Renal cortical epithelial cell (primary cell): ENCODE data around the gene DSTYK. TPM values are rescaled to one million over a fixed set of nuclear protein-coding genes. Genes with fewer than 3 reads are reported as not detected.
A peak's percentile ranks its signal among the peaks of the same experiment; 100 is the strongest.

Experiments
- DNase-seq: peaks from one replicate; pipeline ENCODE4 v3.0.0-alpha.2; 2011; ENCODE audit warnings: low read depth
- total RNA-seq: library from RNA; depleted of rRNA; stranded (reverse); fragments of >200 nt; gene quantifications from 2 replicates; pipeline ENCODE4 v1.2.3, GENCODE V29; 2014

DSTYK gene
- total RNA-seq, result 14.6 and 23.1 TPM in 2 replicates

GRCh38 chr1:205211169-205211838 lies at the start of gene DSTYK:
TSS of gene DSTYK (minus strand) at chr1:205211702. CDS start at chr1:205211535, 167 bp downstream.
- DNase-seq, result peak; percentile 85

- DNase-seq, result no peak
Measured at GRCh38 chr1:205259998-205260397, 48.5 kb upstream of the DSTYK start.

- DNase-seq, result no peak
Measured at GRCh38 chr1:205259324-205259832, 47.9 kb upstream of the DSTYK start.

GRCh38 chr1:205258719-205259118 lies 47.2 kb upstream of the DSTYK start:
- DNase-seq, result peak; percentile 33

GRCh38 chr1:205258261-205258691 lies 46.8 kb upstream of the DSTYK start:
- DNase-seq, result no peak

GRCh38 chr1:205257735-205258134 lies 46.2 kb upstream of the DSTYK start:
- no peak for DNase-seq

- DNase-seq, result no peak
Measured at GRCh38 chr1:205256951-205257625, 45.6 kb upstream of the DSTYK start.

GRCh38 chr1:205255941-205256780 lies 44.7 kb upstream of the DSTYK start:
- peak; percentile 67 for DNase-seq

- DNase-seq, result no peak
Measured at GRCh38 chr1:205251576-205251975, 40.1 kb upstream of the DSTYK start.

- DNase-seq, result no peak
Measured at GRCh38 chr1:205250699-205251098, 39.2 kb upstream of the DSTYK start.

GRCh38 chr1:205249651-205250050 lies 38.1 kb upstream of the DSTYK start:
- no peak for DNase-seq

GRCh38 chr1:205248793-205249601 lies 37.5 kb upstream of the DSTYK start:
- DNase-seq, result peak; percentile 20

- DNase-seq, result no peak
Measured at GRCh38 chr1:205247130-205247921, 35.8 kb upstream of the DSTYK start.

GRCh38 chr1:205246351-205247119 lies 35.0 kb upstream of the DSTYK start:
- DNase-seq, result no peak

GRCh38 chr1:205245096-205245495 lies 33.6 kb upstream of the DSTYK start:
- no peak for DNase-seq

- no peak for DNase-seq
Measured at GRCh38 chr1:205244384-205244783, 32.9 kb upstream of the DSTYK start.

GRCh38 chr1:205243350-205244191 lies 32.1 kb upstream of the DSTYK start:
- DNase-seq, result no peak

- no peak for DNase-seq
Measured at GRCh38 chr1:205241366-205242030, 30.0 kb upstream of the DSTYK start.
